Neural cell (in vitro differentiated cells): ENCODE measurements around the gene PLA2G4C. TPM values are rescaled to one million over a fixed set of nuclear protein-coding genes. Genes with fewer than 3 reads are reported as not detected.

ENCODE experiments used
- H2AFZ ChIP-seq: fragments of 200-600, 300-800 bp; sonication (generic), shearing (Covaris generic); 2 replicates; pipeline ENCODE4 v1.6.0; 2014; ENCODE audit warnings: low read depth, mild to moderate bottlenecking, antibody characterized with exemption, low read length, moderate library complexity
- H3F3A ChIP-seq: fragments of 200-600 bp; shearing (Covaris generic); 2 replicates; pipeline ENCODE4 v1.6.1; 2016; ENCODE audit warnings: mild to moderate bottlenecking, moderate library complexity, mixed read lengths, antibody characterized with exemption, low read length; ENCODE audit not compliant: insufficient read depth, poor library complexity, severe bottlenecking
- H3K27ac ChIP-seq: fragments of 200-600, 300-800 bp; sonication (generic), shearing (Covaris generic); 2 replicates; pipeline ENCODE4 v1.5.1; 2014; ENCODE audit warnings: mild to moderate bottlenecking, low read length, moderate library complexity
- H3K27me3 ChIP-seq: fragments of 300-800, 200-600 bp; sonication (generic), shearing (Covaris generic); 2 replicates; pipeline ENCODE4 v1.6.0; 2014; ENCODE audit warnings: mild to moderate bottlenecking, low read depth, low read length, moderate library complexity; ENCODE audit not compliant: insufficient read depth
- H3K36me3 ChIP-seq: fragments of 300-800, 200-600 bp; sonication (generic), shearing (Covaris generic); 2 replicates; pipeline ENCODE4 v1.5.1; 2014; ENCODE audit warnings: mild to moderate bottlenecking, antibody characterized with exemption, low read length, moderate library complexity; ENCODE audit not compliant: insufficient read depth
- H3K4me2 ChIP-seq: fragments of 300-800, 200-600 bp; sonication (generic), shearing (Covaris generic); 2 replicates; pipeline ENCODE4 v1.6.0; 2014; ENCODE audit warnings: mild to moderate bottlenecking, low read length
- H3K4me3 ChIP-seq: fragments of 300-800, 200-600 bp; sonication (generic), shearing (Covaris generic); 2 replicates; pipeline ENCODE4 v1.5.1; 2014; ENCODE audit warnings: mild to moderate bottlenecking, low read length, moderate library complexity
- H3K79me2 ChIP-seq: fragments of 200-600 bp; shearing (Covaris generic); replicated peaks from 2 replicates; pipeline ENCODE4 v1.6.0; 2014; ENCODE audit warnings: mild to moderate bottlenecking, low read length, moderate library complexity; ENCODE audit not compliant: insufficient read depth
- H3K9ac ChIP-seq: fragments of 300-800, 200-600 bp; sonication (generic), shearing (Covaris generic); 2 replicates; pipeline ENCODE4 v1.6.1; 2016; ENCODE audit warnings: mild to moderate bottlenecking, low read length, mixed read lengths
- H3K9me2 ChIP-seq: fragments of 200-600 bp; shearing (Covaris generic); 2 replicates; pipeline ENCODE4 v1.6.1; 2016; ENCODE audit warnings: mild to moderate bottlenecking, low read length, mixed read lengths; ENCODE audit not compliant: insufficient read depth
- H3K9me3 ChIP-seq: fragments of 200-600, 300-800 bp; sonication (generic), shearing (Covaris generic); 2 replicates; pipeline ENCODE4 v1.6.1; 2016; ENCODE audit warnings: mild to moderate bottlenecking, mixed run types, low read length, moderate library complexity, mixed read lengths
- H4K20me1 ChIP-seq: fragments of 200-600 bp; shearing (Covaris generic); 2 replicates; pipeline ENCODE4 v1.6.1; 2016; ENCODE audit warnings: mild to moderate bottlenecking, mixed run types; ENCODE audit not compliant: insufficient read depth
- EP300 ChIP-seq: fragments of 450-650 bp; conservative IDR thresholded peaks from 2 replicates; pipeline ENCODE4 v1.6.1; 2014; ENCODE audit warnings: antibody characterized with exemption, mild to moderate bottlenecking, moderate library complexity; ENCODE audit not compliant: poor library complexity, severe bottlenecking
- EZH2 ChIP-seq: fragments of 200-600, 300-800 bp; shearing (Covaris generic), sonication (generic); IDR thresholded peaks from 2 replicates; pipeline ENCODE4 v1.6.1; 2014; ENCODE audit warnings: antibody characterized with exemption, low read length, borderline replicate concordance, mild to moderate bottlenecking; ENCODE audit not compliant: insufficient read depth, poor library complexity, severe bottlenecking
- MXI1 ChIP-seq: fragments of 450-650 bp; conservative IDR thresholded peaks from 2 replicates; pipeline ENCODE4 v1.6.1; 2014; ENCODE audit warnings: antibody characterized with exemption, mild to moderate bottlenecking; ENCODE audit not compliant: poor library complexity, severe bottlenecking
- POLR2AphosphoS5 ChIP-seq: IDR thresholded peaks from 2 replicates; pipeline ENCODE4 v1.6.1; 2012
- RAD21 ChIP-seq: fragments of 450-650 bp; conservative IDR thresholded peaks from 2 replicates; pipeline ENCODE4 v1.6.1; 2014; ENCODE audit warnings: antibody characterized with exemption, mild to moderate bottlenecking, moderate library complexity
- SMC3 ChIP-seq: fragments of 450-650 bp; conservative IDR thresholded peaks from 2 replicates; pipeline ENCODE4 v1.6.1; 2014; ENCODE audit warnings: antibody characterized with exemption, mild to moderate bottlenecking, moderate library complexity; ENCODE audit not compliant: poor library complexity
- TAF1 ChIP-seq: IDR thresholded peaks from 2 replicates; pipeline ENCODE4 v1.6.1; 2012; ENCODE audit warnings: low read depth
- polyA plus RNA-seq: library from polyadenylated mRNA; depleted of rRNA; stranded (reverse); fragments of >200 nt; gene quantifications from 2 replicates; pipeline ENCODE4 v1.2.3, GENCODE V29; 2014
- TF ChIP-seq, protein P1 (sequence below): IDR thresholded peaks from 2 replicates; pipeline ENCODE4 v1.6.1; 2012; ENCODE audit warnings: borderline replicate concordance
- TF ChIP-seq, protein P2 (sequence below): fragments of 450-650 bp; IDR thresholded peaks from 2 replicates; pipeline ENCODE4 v1.5.1; 2014; ENCODE audit warnings: antibody characterized with exemption, mild to moderate bottlenecking, moderate library complexity; ENCODE audit not compliant: poor library complexity, severe bottlenecking

PLA2G4C gene
- polyA plus RNA-seq, 1 donor from 2014 or later, result 8.6 TPM

- TF ChIP-seq TAF1, result no peak
- TF ChIP-seq POLR2AphosphoS5, result no peak
- TF ChIP-seq, protein P1, sequence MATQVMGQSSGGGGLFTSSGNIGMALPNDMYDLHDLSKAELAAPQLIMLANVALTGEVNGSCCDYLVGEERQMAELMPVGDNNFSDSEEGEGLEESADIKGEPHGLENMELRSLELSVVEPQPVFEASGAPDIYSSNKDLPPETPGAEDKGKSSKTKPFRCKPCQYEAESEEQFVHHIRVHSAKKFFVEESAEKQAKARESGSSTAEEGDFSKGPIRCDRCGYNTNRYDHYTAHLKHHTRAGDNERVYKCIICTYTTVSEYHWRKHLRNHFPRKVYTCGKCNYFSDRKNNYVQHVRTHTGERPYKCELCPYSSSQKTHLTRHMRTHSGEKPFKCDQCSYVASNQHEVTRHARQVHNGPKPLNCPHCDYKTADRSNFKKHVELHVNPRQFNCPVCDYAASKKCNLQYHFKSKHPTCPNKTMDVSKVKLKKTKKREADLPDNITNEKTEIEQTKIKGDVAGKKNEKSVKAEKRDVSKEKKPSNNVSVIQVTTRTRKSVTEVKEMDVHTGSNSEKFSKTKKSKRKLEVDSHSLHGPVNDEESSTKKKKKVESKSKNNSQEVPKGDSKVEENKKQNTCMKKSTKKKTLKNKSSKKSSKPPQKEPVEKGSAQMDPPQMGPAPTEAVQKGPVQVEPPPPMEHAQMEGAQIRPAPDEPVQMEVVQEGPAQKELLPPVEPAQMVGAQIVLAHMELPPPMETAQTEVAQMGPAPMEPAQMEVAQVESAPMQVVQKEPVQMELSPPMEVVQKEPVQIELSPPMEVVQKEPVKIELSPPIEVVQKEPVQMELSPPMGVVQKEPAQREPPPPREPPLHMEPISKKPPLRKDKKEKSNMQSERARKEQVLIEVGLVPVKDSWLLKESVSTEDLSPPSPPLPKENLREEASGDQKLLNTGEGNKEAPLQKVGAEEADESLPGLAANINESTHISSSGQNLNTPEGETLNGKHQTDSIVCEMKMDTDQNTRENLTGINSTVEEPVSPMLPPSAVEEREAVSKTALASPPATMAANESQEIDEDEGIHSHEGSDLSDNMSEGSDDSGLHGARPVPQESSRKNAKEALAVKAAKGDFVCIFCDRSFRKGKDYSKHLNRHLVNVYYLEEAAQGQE, result no peak
- TF ChIP-seq MXI1, result no peak
- no peak for TF ChIP-seq EP300
- TF ChIP-seq EZH2, result no peak
- TF ChIP-seq, protein P2, sequence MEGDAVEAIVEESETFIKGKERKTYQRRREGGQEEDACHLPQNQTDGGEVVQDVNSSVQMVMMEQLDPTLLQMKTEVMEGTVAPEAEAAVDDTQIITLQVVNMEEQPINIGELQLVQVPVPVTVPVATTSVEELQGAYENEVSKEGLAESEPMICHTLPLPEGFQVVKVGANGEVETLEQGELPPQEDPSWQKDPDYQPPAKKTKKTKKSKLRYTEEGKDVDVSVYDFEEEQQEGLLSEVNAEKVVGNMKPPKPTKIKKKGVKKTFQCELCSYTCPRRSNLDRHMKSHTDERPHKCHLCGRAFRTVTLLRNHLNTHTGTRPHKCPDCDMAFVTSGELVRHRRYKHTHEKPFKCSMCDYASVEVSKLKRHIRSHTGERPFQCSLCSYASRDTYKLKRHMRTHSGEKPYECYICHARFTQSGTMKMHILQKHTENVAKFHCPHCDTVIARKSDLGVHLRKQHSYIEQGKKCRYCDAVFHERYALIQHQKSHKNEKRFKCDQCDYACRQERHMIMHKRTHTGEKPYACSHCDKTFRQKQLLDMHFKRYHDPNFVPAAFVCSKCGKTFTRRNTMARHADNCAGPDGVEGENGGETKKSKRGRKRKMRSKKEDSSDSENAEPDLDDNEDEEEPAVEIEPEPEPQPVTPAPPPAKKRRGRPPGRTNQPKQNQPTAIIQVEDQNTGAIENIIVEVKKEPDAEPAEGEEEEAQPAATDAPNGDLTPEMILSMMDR, result no peak
- TF ChIP-seq SMC3, result no peak
- no peak for TF ChIP-seq RAD21
- H3K27me3 ChIP-seq, result no peaks in the 10 kb centered on the region
- H2AFZ ChIP-seq, result no peak overlapping the region
- H3K4me2 ChIP-seq, result no peak overlapping the region
- no peaks in the 10 kb centered on the region for H3K9me3 ChIP-seq
- H3K36me3 ChIP-seq, result no peaks in the 10 kb centered on the region
- no peaks in the 10 kb centered on the region for H3F3A ChIP-seq
- no peak overlapping the region for H3K4me3 ChIP-seq
- H3K79me2 ChIP-seq, result no peaks in the 10 kb centered on the region
- H3K27ac ChIP-seq, result peak overlapping the region; percentile 83
- no peaks in the 10 kb centered on the region for H3K9me2 ChIP-seq
- H4K20me1 ChIP-seq, result no peaks in the 10 kb centered on the region
- peak overlapping the region; percentile 35 for H3K9ac ChIP-seq
Measured at GRCh38 chr19:48085904-48086864, 24.4 kb downstream of the PLA2G4C start.

GRCh38 chr19:48085076-48085475 lies 25.5 kb downstream of the PLA2G4C start:
- Histone ChIP-seq H4K20me1 (no peaks in the 10 kb centered on the region), H3K4me2 (peak overlapping the region; percentile 53), H3K36me3 (no peaks in the 10 kb centered on the region), H3F3A (no peaks in the 10 kb centered on the region), H3K4me3 (peak overlapping the region; percentile 44), H3K9me3 (no peaks in the 10 kb centered on the region), H3K79me2 (no peaks in the 10 kb centered on the region), H2AFZ (no peak overlapping the region), H3K9me2 (no peaks in the 10 kb centered on the region), H3K9ac (peak overlapping the region; percentile 35), H3K27ac (peak overlapping the region; percentile 83), H3K27me3 (no peaks in the 10 kb centered on the region)
- peak; percentile 46 for TF ChIP-seq EP300
- TF ChIP-seq POLR2AphosphoS5, result no peak
